Measurements from ENCODE around the gene UVRAG. TPM values are rescaled to one million over a fixed set of nuclear protein-coding genes. Genes with fewer than 3 reads are reported as not detected.

Gene UVRAG
- total and polyA plus RNA-seq, 2 of the 13 experiments (the other 11 are each of a cell fraction or from before 2014, with no cell fraction given): 9.7 to 17.3 TPM

DNA sequence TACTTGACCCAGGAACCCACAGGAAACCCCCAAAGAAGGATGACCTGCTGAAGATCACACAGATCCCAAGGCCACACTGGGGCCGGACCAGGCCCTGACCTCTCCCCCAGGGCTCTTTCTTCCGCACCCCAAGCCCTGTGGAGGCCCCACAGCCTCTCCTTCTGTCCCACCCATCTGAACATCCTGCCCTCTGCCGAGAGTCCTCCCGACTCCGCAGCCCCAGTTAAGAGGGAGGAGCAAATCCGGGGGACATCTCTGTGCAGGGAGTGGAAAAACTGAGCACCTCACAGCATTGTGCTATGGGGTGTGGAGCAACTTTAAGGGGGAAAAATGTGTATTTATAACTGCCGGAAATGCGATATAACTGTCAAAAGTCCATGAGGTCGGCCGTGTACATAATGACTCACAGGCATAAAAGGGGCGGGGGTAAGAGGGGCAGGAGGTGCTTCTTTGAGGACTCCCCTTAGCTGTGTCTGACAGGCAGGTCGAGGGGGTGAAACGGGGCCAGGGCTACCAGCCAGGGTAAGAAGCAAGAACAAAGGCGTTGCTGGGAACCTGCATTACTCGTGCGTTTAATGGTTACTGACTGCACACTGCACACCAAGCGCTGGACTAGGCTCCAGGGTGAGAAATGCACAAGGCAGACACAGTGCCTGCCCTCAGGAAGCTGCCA is 334.1 kb downstream of the UVRAG start (continued):
- TF ChIP-seq, protein P1, sequence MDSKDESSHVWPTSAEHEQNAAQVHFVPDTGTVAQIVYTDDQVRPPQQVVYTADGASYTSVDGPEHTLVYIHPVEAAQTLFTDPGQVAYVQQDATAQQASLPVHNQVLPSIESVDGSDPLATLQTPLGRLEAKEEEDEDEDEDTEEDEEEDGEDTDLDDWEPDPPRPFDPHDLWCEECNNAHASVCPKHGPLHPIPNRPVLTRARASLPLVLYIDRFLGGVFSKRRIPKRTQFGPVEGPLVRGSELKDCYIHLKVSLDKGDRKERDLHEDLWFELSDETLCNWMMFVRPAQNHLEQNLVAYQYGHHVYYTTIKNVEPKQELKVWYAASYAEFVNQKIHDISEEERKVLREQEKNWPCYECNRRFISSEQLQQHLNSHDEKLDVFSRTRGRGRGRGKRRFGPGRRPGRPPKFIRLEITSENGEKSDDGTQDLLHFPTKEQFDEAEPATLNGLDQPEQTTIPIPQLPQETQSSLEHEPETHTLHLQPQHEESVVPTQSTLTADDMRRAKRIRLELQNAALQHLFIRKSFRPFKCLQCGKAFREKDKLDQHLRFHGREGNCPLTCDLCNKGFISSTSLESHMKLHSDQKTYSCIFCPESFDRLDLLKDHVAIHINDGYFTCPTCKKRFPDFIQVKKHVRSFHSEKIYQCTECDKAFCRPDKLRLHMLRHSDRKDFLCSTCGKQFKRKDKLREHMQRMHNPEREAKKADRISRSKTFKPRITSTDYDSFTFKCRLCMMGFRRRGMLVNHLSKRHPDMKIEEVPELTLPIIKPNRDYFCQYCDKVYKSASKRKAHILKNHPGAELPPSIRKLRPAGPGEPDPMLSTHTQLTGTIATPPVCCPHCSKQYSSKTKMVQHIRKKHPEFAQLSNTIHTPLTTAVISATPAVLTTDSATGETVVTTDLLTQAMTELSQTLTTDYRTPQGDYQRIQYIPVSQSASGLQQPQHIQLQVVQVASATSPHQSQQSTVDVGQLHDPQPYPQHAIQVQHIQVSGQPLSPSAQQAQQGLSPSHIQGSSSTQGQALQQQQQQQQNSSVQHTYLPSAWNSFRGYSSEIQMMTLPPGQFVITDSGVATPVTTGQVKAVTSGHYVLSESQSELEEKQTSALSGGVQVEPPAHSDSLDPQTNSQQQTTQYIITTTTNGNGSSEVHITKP (CRISPR knock-in tag; IDR thresholded peaks at IDR 0.05; ENCODE audit: low read depth): no peak
- TF ChIP-seq KDM3A (CRISPR knock-in tag; IDR thresholded peaks at IDR 0.05; ENCODE audit: low read depth) (no peak), RBFOX2 (IDR thresholded peaks at IDR 0.05; ENCODE audit: low read depth, low read length) (no peak), SRSF4 (IDR thresholded peaks at IDR 0.05; ENCODE audit: low read depth, low read length, poor library complexity, severe bottlenecking) (no peak), GTF2F1 (IDR thresholded peaks at IDR 0.05; ENCODE audit: low read length) (no peak), ARNT2 (CRISPR knock-in tag; IDR thresholded peaks at IDR 0.05; ENCODE audit: low read depth) (no peak), ZNF674 (CRISPR knock-in tag; IDR thresholded peaks at IDR 0.05; ENCODE audit: low read depth) (no peak), RAD51 (IDR thresholded peaks at IDR 0.05; ENCODE audit: borderline replicate concordance) (no peak), NAIF1 (CRISPR knock-in tag; IDR thresholded peaks at IDR 0.05; ENCODE audit: borderline replicate concordance) (no peak), RFX1 (IDR thresholded peaks at IDR 0.05) (no peak), PAF1 (CRISPR knock-in tag; IDR thresholded peaks at IDR 0.05) (no peak), HMGA1 (CRISPR knock-in tag; conservative IDR thresholded peaks at IDR 0.05) (no peak), NR2F2 (IDR thresholded peaks at IDR 0.05; ENCODE audit: borderline replicate concordance, low read depth) (no peak), SP4 (CRISPR knock-in tag; IDR thresholded peaks at IDR 0.05) (no peak), ZNF644 (CRISPR knock-in tag; IDR thresholded peaks at IDR 0.05; ENCODE audit: low read depth) (no peak), KLF11 (CRISPR knock-in tag; IDR thresholded peaks at IDR 0.05) (no peak), FOXK1 (CRISPR knock-in tag; IDR thresholded peaks at IDR 0.05; ENCODE audit: borderline replicate concordance, low read depth) (peak; percentile 29; the same call in 1 of the 2 replicates), AKAP8 (CRISPR knock-in tag; IDR thresholded peaks at IDR 0.05) (no peak)
- TF ChIP-seq, protein P2, sequence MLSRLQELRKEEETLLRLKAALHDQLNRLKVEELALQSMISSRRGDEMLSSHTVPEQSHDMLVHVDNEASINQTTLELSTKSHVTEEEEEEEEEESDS (CRISPR knock-in tag; IDR thresholded peaks at IDR 0.05; ENCODE audit: borderline replicate concordance): no peak
- TF ChIP-seq, protein P3, sequence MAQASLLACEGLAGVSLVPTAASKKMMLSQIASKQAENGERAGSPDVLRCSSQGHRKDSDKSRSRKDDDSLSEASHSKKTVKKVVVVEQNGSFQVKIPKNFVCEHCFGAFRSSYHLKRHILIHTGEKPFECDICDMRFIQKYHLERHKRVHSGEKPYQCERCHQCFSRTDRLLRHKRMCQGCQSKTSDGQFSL (CRISPR knock-in tag; IDR thresholded peaks at IDR 0.05): no peak
- TF ChIP-seq, protein P4, sequence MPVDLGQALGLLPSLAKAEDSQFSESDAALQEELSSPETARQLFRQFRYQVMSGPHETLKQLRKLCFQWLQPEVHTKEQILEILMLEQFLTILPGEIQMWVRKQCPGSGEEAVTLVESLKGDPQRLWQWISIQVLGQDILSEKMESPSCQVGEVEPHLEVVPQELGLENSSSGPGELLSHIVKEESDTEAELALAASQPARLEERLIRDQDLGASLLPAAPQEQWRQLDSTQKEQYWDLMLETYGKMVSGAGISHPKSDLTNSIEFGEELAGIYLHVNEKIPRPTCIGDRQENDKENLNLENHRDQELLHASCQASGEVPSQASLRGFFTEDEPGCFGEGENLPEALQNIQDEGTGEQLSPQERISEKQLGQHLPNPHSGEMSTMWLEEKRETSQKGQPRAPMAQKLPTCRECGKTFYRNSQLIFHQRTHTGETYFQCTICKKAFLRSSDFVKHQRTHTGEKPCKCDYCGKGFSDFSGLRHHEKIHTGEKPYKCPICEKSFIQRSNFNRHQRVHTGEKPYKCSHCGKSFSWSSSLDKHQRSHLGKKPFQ (CRISPR knock-in tag; IDR thresholded peaks at IDR 0.05; ENCODE audit: insufficient replicate concordance): no peak
- TF ChIP-seq, protein P5, sequence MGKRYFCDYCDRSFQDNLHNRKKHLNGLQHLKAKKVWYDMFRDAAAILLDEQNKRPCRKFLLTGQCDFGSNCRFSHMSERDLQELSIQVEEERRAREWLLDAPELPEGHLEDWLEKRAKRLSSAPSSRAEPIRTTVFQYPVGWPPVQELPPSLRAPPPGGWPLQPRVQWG (CRISPR knock-in tag; IDR thresholded peaks at IDR 0.05; ENCODE audit: borderline replicate concordance, low read depth): no peak
- TF ChIP-seq, protein P6, sequence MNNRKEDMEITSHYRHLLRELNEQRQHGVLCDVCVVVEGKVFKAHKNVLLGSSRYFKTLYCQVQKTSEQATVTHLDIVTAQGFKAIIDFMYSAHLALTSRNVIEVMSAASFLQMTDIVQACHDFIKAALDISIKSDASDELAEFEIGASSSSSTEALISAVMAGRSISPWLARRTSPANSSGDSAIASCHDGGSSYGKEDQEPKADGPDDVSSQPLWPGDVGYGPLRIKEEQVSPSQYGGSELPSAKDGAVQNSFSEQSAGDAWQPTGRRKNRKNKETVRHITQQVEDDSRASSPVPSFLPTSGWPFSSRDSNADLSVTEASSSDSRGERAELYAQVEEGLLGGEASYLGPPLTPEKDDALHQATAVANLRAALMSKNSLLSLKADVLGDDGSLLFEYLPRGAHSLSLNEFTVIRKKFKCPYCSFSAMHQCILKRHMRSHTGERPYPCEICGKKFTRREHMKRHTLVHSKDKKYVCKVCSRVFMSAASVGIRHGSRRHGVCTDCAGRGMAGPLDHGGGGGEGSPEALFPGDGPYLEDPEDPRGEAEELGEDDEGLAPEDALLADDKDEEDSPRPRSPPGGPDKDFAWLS (CRISPR knock-in tag; IDR thresholded peaks at IDR 0.05; ENCODE audit: borderline replicate concordance): 0 out of 2 replicates have a peak, but pooled peaks have one; percentile 49

Data from HepG2 (cell line).